Effector CD8-positive, alpha-beta T cell (primary cell): Measurements from ENCODE around the gene GSTT2B.
"Not testable (repeated sequence)": the region's sequence is repeated elsewhere in the genome, so short reads cannot be mapped to it uniquely, and the experiment has no call there.

Experiments
- DNase-seq: peaks from one replicate; lab custom pipeline; 2025; lab: John Stamatoyannopoulos, UW
- total RNA-seq, 4 experiments: gene quantifications; one replicate each; lab custom pipeline; 2026; lab: John Stamatoyannopoulos, UW

GSTT2B gene, protein sequence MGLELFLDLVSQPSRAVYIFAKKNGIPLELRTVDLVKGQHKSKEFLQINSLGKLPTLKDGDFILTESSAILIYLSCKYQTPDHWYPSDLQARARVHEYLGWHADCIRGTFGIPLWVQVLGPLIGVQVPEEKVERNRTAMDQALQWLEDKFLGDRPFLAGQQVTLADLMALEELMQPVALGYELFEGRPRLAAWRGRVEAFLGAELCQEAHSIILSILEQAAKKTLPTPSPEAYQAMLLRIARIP
- total RNA-seq = 0 to 0.18 (median 0) reads per million in 4 experiments

DNA sequence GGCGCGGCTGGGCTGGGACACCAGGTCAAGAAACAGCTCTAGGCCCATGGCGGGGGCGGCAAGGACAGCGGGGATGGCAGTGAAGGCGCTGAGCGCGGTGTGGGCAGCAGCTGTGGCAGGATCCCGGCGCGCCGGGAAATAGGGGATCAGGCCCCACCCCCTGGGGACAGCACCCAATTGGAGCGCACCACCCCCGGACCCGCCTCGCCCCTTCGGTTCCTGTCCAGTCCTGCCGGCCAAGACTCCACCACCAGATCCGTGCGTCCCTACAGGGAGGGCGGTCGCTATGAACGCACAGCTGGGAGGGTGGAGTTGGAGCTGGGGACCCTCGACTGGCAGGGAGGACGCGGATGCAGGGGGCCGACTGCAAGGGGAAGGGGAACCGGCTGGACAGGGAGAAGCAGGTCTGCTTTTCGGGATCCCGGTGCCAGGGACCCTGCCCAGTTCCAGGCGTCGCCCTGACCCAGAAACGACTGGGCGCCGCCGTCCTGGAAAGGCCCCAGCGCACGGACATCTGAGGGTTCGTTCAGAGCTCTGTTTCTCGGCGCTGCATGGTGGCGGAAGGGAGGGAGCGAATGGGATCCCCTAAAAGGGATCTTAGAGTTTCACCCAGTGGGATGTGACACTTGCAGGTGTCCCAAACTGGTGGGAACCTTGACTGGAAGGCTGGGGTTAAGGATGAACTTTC lies at the start of gene GSTT2B:
GSTT2B (minus strand) TSS at position 112 of the 688 bp plus-strand sequence; CDS start at position 48, 64 bp downstream.
- DNase-seq = not testable (repeated sequence)

GRCh38 chr22:24010018-24010391 lies 49.0 kb upstream of the GSTT2B start:
- no peak for DNase-seq

DNA sequence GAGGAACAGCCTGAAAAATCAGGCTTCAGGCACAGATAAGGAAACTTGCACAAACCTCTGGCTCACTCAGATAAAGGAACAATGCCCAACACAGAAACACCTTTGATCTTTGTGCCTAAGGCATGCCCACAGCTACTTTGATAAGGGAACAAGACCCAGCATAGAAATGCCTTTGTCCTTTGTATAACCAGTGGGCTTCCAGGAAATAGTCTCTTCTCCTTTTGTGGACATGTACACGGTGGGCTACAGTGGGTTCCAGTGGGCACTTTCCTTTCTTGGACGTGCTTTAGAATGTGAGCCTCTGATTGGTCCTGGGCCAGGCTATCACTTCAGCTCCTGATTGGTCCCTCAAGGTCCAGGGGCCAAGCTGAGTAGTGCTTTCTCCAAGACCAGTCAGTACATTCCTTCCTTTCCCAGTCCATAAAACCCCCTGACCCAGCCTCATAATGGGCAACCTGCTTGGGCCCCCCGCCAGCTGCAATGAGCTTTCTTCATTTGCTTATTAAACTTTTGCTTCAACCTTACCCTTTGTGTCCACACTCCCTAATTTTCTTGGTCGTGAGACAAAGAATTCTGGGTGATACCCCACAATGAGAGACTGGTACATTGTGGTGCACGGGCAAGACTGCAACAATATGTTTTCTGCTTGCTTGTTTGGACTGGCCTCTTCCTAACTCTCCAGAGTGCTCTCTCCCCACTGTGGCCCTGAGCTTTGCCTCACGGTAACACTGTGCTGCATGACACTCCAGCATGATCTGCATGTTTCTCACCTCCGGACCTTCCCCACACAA lies 48.4 kb upstream of the GSTT2B start:
- DNase-seq = no peak

DNA sequence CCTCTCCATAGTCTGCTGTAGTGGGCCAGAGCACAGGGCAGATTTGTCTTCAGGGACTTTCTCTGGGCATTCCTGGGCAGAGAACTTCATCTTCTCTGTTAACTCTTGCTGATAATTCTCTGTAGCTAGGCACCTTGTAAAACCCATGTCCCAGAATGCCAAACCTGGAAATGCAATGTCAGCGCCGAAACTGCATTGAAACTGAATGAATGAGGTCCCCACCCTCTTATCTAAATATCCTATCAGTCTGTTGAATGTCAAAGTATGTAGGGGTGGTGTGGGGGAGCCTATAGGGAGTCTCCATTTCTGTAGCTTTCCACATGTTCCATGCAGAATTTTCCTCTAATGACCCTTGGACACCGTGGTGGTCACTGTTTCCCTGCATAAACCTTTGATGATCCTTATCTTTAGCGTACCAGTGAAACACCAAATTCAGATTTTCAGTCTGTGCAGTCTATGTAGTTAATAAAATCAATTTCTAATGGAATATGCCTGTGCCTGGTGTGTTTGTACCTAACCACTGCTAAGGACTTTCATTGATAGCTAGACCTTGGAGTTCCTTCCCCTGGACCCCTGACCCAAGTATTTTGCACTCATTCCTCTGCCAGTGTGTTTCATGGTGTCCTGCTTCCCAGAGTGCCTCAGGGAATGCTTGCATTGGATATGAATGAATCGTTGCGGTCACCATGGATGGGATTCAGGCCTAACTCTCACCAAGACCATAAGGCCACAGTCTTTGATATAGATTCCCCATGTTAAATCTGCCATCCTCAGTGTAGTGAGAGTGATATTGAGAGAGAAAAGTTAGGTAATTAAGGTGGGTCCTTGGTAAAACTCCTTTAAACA lies 47.6 kb upstream of the GSTT2B start:
- DNase-seq = no peak

DNA sequence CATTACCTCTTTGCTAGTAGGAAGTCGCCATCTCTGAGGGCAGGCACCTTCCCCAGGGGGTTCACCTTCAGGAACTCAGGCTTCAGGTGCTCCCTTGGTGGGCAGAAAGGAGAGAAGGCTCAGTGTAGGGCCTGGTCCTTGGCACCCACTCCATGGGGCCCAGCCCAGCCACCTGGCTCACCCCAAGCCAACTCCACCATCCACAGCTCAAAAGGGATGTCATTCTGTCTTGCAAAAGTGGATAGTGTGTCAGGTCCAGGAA lies 47.0 kb upstream of the GSTT2B start:
- no peak for DNase-seq

DNA sequence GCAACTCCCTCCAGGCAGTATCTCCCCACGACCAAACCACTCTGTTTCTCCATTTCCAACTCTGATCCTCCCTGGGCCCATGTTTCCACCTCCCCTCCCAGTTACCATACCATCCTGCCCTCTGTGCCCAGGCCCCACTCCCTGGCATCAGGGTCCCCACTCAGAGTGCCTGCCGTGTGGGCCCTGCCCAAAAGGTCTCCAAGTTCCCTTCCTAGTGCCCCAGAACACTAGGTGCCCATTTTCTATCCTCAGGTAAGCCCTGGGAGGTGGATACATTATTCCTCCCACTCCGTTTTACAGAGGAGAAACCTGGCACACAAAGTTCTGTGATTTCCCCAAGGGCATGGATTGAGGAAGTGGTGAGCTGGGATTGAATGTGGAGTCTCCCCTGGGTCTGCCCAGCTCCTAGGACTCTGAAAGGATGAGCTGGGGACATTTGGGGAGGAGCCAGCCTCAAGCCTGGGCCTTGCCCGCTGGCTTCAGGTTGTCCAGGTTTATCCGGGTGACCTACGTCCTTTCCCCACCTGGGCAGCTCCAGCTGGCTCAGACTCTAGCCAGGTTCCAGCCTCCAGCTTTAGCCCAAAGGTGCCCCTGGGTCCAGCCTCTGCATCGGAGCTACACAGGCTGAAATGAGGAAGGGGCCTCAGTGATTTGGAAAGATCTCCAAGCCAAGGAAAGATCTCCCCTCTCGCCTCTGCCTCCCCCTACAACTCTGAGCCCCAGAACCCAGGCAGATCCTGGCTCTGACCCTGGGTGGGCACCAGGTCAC lies 46.4 kb upstream of the GSTT2B start:
- DNase-seq = no peak

DNA sequence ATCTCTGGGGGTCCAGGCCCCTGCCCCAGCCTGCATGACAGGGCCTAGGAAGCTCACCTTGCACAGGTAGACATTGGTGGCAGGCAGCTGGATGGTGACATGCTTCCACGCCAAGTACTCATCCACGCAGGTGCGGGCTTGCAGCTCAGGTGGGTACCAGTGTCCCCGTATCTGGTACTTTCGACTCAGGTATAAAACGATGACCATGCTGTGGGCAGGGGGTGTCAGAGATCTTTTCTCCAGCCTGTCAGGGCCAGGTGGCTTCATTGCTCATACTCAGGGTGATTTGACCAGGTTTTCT lies 45.9 kb upstream of the GSTT2B start:
- DNase-seq = no peak

GRCh38 chr22:24006207-24006913 lies 45.4 kb upstream of the GSTT2B start:
- no peak for DNase-seq

DNA sequence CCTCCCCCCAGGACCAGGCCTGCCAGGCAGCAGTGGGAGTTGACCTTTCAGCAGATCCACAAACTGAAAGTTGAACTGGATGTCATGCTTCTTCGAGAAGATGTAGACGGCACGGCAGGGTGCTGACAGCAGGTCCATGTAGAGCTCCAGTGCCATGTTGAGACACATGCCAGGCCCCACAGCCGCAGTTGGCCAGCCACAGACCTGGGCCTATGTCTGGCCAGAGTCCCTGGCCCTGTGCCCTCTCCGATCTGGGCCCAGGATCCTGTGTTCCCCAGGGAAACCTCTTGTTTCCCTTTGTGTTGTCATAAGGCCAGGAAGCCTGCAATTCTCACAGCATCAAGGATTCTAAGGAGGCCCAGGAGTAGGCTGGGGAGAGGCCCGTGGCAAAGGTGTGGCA lies 44.2 kb upstream of the GSTT2B start, which contains the start of gene GSTT4:
GSTT4 (minus strand) TSS at position 253 of the 400 bp plus-strand sequence; CDS start at position 156, 97 bp downstream.
- no peak for DNase-seq

DNA sequence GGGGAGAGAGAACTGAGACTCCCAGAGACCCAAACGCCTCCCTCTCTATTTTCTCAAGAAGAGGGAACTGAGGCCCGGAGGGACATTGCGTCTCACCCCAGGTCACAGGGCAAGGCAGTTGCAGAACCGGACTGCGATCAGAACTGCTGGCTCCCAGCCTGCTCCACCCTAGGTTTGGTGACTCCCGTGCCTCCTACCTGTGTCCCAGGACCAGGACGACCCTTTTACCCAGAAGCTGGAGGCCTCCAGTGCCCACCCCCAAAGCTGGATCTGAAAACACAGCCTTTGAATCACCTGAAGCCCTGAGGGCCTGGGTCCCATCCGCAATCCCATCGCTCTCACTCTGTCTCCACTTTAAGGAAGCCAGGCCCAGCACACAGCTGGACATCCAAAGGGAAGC lies 42.9 kb upstream of the GSTT2B start:
- DNase-seq = no peak

DNA sequence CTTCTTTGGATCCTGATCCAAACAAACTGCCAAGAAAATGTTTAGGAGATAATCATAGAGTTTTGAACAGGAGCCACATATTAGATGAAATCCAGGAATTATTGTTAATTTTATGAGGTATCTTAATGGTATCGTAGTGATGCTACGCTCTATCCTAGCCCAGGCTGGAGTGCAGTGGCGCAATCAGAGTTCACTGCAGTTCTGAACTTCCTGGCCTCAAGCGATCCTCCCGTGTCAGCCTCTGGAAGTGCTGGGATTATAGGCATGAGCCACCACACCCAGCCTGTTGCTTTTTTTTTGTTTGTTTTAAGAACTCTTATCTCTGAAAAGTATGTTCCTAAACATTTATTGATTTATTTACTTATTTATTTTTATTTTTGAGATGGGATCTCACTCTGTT lies 41.9 kb upstream of the GSTT2B start:
- DNase-seq = no peak

DNA sequence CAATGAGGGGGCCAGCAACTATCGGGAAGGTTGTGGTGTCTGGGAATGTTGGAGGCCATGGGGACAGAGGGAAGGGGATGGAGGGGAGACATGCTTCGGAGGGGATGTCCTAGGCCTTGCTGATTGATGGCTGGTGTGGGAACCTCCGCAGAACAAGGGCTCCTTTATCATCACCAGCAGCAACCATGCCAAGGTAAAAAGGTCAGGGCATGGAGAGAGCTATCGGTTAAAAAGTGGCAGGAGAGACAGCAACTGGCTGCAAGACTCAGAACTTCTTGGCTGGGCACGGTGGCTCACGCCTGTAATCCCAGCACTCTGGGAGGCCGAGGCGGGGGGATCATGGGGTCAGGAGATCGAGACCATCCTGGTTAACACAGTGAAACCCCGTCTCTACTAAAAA lies 41.3 kb upstream of the GSTT2B start:
- DNase-seq = no peak

DNA sequence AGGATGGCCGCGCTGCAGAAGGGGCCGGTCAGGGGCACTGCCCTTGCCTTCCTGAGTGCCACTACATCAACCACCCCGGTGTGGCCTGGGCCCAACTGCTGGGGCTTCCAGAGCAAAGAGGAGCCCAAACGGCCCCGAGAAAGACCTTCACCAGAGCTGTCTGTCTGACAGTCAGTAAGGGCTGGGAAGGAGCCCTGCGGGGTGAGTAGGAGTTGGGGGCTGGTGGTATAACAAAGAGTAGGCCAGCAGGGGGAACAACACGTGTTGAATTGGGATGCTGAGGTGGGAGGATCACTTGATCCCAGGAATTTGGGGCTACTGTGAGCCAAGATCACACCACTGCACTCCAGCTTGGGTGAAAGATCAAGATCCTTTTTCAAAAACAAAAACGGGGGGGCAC lies 40.3 kb upstream of the GSTT2B start:
- no peak for DNase-seq

GRCh38 chr22:23999779-24000178 lies 38.8 kb upstream of the GSTT2B start:
- DNase-seq = not testable (repeated sequence)

DNA sequence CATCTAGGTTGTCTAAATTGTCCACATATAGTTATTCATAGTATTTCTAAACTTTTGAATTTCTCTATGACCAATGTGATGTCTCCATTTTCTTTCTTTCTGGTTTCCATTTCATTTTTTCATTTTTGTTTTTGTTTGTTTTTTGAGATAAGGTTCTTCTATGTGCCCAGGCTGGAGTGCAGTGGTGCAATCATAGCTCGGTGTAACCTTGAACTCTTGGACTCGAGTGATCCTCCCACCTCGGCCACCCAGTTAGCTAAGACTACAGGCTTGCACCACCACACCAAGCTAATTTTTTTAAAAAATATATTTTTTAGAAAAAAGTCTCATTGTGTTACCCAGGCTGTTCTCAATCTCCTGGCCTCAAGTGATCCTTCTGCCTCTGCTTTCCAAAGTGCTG lies 36.1 kb upstream of the GSTT2B start:
- no peak for DNase-seq

GRCh38 chr22:23993581-23994177 lies 32.7 kb upstream of the GSTT2B start:
- not testable (repeated sequence) for DNase-seq

GRCh38 chr22:23993080-23993479 lies 32.1 kb upstream of the GSTT2B start:
- not testable (repeated sequence) for DNase-seq

GRCh38 chr22:23989583-23990244 lies 28.7 kb upstream of the GSTT2B start:
- DNase-seq = not testable (repeated sequence)

DNA sequence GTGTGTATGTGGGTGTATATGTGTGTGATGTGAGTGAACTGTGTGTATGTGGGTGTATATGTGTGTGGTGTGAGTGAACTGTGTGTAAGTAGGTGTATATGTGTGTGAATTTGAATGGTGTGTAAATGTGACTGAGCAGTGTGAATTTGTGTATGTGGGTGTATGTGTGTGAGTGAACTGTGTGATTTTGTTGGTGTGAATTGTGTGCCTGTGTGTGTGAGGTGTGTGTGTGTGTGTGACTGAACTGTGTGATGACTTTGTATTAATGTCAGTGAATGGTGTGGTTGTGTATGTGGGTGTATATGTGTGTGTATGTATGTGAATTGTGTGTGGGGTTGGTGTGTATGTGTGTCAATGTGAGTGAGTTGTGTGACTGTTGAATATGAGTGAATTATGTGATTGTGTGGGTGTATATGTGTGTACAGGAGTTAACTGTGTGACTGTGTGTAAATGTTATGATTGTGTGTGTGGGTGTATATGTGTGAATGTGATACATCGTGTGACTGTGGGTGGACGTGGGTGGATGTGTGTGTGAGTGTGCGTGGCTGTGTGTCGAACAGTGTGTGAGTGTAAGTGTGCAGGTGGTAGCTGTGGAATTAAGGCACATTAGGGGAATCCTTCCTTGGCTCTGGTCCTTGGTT lies 25.7 kb upstream of the GSTT2B start:
- not testable (repeated sequence) for DNase-seq
